Measurements from ENCODE around the gene ST6GALNAC3.

Gene ST6GALNAC3

GRCh38 chr1:76142771-76143540 is 68.4 kb downstream of the ST6GALNAC3 start:
- no peak for DNase-seq (ENCODE audit: low spot score)

DNA sequence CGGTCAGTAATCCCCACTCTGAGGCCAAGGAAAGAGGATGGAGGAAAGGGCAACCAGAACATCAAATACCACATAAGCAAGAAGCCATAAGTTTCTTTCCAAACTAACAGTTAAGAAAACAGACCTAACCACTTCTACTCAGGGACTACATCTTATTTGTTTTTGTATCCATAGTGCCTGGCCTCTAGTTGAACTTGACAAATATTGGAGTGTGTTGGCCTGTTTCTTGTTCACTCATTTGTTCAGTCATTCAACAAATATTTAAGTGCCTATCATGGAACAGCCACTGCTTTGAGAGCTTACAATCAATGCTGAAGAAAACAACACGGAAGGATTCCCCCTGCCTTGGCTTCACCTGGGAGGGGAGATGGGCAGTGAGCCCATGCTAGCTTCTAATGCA is 69.7 kb downstream of the ST6GALNAC3 start:
- DNase-seq (ENCODE audit: low spot score) = no peak

DNA sequence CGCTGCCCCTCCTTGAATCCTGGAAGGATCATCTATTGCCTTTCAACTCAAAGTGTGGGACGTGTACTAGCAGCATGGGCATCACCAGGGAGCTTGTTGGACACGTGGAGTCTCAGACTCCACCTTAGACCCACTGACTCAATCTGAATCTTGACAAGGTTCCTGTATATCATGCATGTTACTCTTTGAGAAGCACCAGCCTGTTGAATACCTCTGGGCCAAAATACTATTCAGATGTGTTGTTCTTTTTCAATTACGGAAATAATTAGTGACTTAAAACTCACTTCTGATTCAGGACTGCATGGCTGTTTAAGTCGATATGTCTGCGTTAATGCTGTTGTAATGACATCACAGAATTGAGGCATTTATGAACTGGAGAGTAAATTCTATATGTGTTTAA is 70.8 kb downstream of the ST6GALNAC3 start:
- DNase-seq (ENCODE audit: low spot score) = no peak

- no peak for DNase-seq (ENCODE audit: low spot score)
Observed at GRCh38 chr1:76146184-76146583, 71.6 kb downstream of the ST6GALNAC3 start.

- DNase-seq (ENCODE audit: low spot score) = no peak
Observed at GRCh38 chr1:76147917-76148316, 73.4 kb downstream of the ST6GALNAC3 start.

DNA sequence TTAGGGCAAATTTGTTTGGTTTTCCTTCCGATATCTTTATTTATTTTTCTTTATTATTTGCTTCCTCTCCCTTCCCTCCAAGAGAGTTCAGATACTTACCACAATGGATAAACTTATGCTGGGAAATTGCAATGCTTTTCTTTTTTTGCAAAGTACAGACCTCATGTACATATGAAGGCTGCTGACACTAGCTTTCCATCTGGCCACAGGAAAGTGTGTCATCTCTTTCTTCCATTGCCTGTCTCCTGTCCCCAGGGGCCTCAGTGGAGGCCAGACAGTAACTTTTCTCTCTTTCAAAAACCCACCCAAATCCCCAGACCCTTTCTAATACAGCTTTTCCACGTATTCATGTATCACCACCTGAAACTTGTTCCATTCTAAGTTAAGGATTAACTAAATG is 73.9 kb downstream of the ST6GALNAC3 start:
- no peak for DNase-seq (ENCODE audit: low spot score)

GRCh38 chr1:76153841-76154205 is 79.3 kb downstream of the ST6GALNAC3 start:
- no peak for DNase-seq (ENCODE audit: low spot score)

GRCh38 chr1:76154206-76154956 is 79.8 kb downstream of the ST6GALNAC3 start:
- DNase-seq (ENCODE audit: low spot score) = peak; percentile 77

DNA sequence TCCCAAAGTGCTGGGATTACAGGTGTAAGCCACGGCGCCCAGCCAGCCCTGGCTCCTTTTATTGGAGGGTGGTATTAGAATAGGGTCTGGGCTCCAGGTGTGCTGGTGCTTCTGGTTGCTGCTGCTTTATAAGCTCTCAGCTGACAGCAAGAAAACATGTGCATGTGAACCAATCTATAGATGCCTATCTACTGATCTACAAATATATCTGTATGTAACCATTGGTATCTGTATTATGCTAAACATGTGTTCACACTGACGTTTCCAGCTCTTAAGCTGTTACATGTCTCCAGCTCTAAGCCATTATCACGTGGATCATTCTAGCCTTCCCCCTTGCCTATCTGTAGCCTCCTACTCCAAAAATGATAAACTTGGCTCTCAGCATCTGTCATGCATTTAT is 82.4 kb downstream of the ST6GALNAC3 start:
- DNase-seq (ENCODE audit: low spot score) = no peak

- DNase-seq (ENCODE audit: low spot score) = no peak
Observed at GRCh38 chr1:76158126-76158525, 83.6 kb downstream of the ST6GALNAC3 start.

DNA sequence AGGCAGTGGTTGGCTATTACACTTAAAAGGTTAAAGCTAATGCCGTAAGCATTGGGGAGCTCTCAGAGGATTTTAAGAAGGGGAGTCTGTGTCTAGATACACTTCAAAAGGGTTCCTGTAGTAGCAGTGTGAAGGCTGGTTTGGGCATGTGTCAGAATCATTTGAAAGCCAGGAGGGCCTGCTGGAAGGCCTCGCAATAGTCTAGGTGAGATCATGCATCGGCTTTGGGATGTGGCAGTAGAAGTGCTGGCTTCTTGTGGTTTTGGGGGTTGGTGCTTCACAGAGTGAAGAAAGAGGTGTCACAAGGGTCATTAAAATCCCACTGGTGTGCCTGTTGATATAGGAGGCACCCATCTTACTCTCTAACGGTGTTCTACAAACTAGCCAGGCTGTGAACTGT is 85.7 kb downstream of the ST6GALNAC3 start:
- no peak for DNase-seq (ENCODE audit: low spot score)

DNA sequence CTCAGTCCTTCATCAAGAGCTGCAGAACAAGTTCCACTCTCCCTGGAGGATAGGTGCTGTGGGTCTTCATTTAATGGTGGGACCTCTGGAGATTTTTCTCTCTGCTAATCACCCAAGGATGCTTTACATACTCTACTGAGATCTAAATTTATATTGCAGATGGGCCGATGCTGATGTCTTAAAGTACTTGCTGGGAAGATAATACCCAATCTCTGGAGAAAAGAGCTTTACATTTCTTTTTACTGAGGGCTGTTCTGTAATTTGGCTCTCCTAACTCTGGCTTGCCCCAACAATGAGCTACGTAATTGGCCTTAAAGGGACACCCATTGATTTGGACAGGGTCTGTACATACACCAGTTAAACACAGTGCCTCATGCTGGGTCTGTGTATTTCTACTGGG is 86.9 kb downstream of the ST6GALNAC3 start:
- no peak for DNase-seq (ENCODE audit: low spot score)

DNA sequence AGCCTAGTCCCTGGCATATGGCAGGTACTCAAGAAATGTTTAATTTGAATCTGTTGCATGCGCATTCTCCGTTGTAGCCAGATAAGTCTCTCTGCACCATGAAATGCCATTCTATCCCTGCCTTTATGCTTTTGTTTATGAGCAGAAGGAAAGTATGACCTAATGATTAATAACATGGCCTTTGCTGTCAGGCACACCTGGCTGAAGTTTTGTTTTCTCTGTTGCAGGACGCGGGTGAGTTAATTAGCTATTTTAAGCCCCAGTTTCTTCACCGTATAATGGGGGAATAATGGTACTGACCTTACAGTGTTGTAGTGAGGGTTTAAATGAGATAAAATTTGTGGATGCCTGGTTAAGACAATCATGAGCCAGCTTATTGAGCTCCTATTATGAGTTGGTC is 87.7 kb downstream of the ST6GALNAC3 start:
- DNase-seq (ENCODE audit: low spot score) = no peak

DNA sequence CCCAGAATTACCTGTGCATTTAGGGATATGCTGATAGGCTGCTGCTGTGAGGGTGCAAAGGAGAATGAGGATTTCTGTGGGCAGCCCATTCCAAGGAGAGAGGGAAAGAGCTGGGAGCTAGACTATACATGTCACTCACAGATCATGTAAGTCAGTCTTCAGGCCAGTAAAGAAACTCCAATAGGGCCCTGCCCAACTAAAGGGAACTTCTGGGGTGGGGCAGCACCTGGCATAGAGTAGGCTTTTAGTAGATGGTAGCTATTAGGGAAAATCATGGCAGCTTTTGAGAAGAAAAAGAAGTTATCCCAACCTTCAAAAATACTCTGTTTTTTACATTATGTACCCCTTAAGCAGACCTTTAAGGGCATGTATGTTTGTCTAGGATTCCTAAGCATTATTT is 89.6 kb downstream of the ST6GALNAC3 start:
- no peak for DNase-seq (ENCODE audit: low spot score)

DNA sequence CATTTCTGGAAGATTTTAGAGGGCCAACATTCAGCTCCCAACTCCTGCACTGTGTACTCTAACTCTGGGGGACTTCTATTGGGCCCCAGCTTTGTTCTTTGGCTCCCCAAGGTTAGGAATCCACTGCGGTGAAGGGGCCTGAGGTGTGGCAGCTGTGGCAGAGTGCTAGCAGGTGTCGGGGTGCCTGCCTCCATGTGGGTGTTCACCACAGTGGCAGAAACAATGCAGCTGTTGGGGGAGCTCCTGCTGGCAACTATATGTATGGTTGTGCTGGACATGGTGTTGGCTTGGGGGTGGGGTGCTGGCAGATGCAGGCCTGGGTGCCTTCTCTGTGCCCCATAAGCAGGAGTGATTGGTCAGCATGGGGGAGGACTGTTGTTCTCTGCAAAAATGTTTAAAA is 95.5 kb downstream of the ST6GALNAC3 start:
- no peak for DNase-seq (ENCODE audit: low spot score)

GRCh38 chr1:76170513-76170912 is 96.0 kb downstream of the ST6GALNAC3 start:
- no peak for DNase-seq (ENCODE audit: low spot score)

- DNase-seq (ENCODE audit: low spot score) = no peak
Observed at GRCh38 chr1:76176000-76176399, 101.5 kb downstream of the ST6GALNAC3 start.

- DNase-seq (ENCODE audit: low spot score) = no peak
Observed at GRCh38 chr1:76177615-76178014, 103.1 kb downstream of the ST6GALNAC3 start.

DNA sequence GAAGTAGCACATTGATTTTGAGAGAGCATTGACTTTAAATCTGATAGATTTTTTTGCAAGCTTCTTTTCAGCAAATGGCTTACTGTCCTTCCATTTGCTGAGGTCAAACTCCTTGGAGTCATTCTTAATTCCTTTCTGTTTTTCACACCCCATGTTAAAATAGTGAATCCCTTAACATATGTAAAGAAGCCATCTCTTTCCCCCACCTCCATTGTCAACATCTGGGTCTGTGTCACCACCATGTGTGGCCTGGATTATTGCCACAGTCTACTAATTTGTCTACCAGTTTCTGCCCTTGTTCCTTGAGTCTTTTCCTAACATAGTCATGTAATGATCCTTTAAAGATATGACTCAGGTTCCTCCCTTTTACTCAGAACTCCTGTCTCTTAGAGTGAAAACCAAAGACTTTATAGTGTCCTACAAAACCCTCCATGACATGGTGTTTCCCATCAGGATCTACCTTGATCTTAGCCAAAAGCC is 104.7 kb downstream of the ST6GALNAC3 start:
- DNase-seq (ENCODE audit: low spot score) = no peak

- DNase-seq (ENCODE audit: low spot score) = no peak
Observed at GRCh38 chr1:76185207-76185606, 110.7 kb downstream of the ST6GALNAC3 start.

- DNase-seq (ENCODE audit: low spot score) = no peak
Observed at GRCh38 chr1:76186554-76187170, 112.1 kb downstream of the ST6GALNAC3 start.

- no peak for DNase-seq (ENCODE audit: low spot score)
Observed at GRCh38 chr1:76187436-76187835, 112.9 kb downstream of the ST6GALNAC3 start.

DNA sequence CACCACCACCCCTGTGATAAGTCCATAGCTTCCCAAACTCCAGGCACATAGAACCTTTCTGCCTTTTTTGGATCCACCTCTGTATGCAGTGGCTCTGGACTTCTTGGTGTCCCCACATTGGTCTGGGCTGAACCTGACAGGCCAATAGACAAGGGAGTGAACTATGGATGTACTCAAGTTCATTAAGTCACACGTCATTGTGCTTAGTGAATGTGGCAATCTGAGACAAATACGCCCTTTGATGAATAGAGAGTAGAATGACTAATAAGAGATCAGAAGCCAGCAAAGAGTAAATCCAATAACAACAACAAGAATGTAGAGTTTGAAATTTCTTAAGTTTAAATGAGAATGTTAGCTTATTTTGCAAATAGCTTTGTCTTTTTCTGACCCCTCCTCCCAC is 114.8 kb downstream of the ST6GALNAC3 start:
- no peak for DNase-seq (ENCODE audit: low spot score)

Measured in hematopoietic multipotent progenitor cell treated with erythropoietin and hydrocortisone succinate and interleukin-3 and kit ligand, for 15 days (in vitro differentiated cells).